NCI-H128 (cell line): ENCODE data around the gene MICAL2.

Experiments used
- DNase-seq: peaks from one replicate; lab custom pipeline; 2025; ENCODE audit not compliant: unreplicated experiment; lab: John Stamatoyannopoulos, UW

Gene MICAL2

DNA sequence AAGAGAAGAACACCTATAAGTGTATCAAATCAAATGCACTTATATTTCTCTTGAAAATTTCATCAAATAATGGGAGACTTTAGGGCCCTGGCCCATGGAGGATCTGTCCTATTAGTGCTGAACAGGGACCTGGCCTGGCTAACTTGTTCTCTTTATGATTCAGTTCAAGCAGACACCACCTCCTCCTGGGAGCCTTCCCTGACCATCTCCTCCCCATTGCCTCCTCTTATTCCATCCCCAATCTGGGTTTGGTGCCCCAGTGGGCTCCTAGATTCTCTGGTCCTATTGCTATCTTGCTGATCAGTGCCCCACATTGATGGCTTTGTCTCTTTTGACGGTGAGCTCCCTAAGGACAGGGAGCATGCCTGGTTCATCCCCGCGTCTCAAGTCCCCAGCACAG, 60.1 kb downstream of the MICAL2 start:
- DNase-seq = no peak

DNA sequence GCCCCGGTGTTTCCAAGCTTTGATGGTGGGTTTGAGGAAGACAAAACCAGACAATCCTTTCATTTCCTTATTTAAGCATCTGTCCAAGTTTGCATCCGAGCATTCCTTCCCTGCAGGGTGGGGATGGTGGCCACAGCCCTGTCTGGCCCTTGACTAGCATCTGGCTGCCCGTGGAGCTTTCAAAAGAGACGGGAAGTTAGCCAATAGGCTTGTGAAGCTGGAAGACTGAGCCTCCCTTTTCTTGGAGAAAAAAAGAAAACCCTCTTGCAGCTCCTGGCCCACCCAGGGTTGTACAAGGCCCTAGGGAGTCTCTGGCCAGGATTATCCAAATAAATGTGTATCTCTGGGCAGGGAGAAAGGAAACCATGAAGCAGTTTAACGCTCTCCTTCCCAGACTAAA, 60.6 kb downstream of the MICAL2 start:
- no peak for DNase-seq

DNA sequence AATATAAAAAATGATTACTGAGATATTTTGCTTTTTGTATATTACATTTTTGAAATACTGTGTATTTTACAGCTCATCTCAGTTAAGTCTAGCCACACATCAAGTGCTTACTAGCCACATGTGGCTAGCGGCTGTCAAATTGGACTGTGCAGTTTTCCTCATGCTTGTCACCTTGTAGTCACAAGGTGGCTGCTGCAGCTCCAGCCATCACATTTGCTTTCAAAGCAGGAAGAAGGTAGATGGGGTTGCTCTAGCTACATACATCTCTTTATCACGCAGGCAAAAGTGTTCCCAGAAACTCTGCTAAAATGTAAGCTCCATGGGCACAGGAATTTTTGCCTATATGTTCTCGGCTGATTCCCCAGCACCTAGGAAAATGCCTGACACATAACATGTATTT, 61.5 kb downstream of the MICAL2 start:
- no peak for DNase-seq

DNA sequence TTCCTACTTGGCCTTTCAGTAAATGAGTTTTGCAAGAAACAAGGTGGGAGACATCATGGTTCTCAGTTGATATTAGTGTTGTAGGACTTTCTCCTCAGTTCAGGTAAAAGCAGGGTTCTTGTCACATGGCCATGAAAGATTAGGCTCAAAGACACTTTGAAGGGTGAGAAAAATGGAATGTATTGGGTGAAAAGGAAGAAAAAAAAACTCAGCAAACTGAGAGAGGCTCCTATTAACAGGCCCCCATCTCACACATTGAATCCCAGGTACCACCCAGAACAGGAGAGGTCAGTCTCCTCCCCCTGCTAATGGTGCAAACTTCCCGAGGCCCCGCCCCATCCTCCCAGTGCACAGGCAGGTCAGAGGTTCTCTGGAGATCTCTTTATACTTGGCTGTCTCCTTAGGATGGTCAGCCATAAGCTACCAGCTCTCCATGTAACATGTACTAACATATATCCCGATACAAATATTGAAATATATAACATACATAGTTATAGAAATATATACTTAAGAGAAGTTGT, 62.2 kb downstream of the MICAL2 start:
- no peak for DNase-seq

DNA sequence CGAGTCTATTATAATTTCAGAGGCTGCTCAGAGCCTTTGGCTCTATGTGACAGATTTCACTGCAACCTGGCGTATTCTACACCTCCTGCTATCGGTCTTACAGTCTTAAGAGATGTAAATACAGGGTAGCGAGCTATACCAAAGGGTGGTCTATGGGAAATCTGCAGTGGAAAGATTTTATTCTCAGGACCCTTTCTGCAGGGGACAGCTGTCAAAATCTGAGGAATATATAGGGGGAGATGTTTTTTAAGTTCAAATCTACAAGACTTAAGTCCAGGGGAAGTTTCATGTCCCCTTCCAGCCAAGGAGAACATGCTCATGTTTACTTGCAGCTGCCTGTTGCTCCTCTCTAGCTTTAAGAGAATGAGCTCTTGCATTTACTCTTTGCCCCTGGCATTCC, 62.7 kb downstream of the MICAL2 start:
- no peak for DNase-seq

DNA sequence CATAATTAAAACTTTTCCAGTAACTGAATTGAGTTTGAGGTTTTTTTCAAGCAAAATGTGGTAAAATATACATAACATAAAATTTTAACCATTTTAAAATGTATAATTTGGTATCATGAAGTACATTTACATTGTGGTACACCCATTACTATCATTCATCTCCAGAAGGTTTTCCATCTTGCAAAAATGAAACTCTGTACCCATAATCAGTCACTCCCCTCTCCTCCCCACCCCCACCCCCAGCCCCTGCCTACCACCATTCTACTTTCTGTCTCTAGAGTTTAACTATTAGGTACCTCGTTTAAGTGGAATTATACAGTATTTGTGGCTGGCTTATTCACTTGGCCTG, 63.7 kb downstream of the MICAL2 start:
- DNase-seq = no peak

DNA sequence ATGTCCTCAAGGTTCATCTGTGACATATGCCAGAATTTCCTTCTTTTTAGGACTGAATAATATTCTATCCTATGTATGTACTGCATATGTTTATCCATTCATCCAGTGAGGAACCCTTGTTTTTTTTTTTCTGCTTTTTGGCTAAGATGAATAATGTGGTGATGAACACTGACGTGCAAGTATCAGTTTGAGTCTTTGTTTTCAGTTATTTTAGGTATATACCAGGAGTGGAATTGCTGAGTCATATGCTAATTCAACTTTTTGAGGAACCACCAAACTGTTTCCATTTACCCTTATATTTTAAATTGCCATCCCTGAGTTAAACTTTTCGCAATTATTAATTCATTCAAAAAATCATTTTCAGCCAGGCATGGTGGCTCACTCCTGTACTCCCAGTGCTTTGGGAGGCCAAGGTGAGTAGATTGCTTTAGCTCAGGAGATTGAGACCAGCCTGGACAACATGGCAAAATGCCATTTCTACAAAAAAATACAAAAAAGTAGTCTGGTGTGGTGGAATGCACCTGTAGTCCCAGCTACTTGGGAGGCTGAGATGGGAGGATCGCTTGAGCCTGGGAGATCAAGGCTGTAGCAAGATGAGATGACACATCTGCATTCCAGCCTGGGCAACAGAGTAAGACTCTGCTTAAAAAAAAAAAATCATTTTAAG, 64.2 kb downstream of the MICAL2 start:
- no peak for DNase-seq

DNA sequence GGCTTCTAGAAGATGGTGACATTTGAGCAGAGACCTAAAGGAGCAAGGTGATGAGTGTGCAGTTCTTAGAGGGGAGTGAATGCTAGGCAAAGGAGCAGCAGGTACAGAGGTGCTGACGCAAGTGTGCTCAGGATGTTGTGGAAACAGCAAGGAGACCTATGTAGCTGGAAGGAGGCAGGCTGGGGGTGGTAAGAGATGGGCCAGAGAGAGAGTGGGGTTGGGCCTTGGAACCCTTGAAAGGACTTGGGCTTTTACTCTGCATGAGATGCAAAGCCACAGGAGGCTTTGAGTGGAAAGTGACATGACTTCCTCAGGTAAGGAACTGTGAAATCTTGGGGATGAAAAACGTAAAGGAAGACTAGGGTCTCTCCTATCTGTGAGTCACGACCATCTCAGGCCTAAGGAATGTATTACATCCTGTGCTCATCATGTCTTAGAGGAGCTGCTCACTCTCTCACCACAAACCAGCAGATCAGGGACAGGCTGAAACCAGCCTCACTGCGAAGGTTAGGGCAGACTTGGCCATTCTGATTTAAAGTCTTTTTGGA, 65.4 kb downstream of the MICAL2 start:
- no peak for DNase-seq

DNA sequence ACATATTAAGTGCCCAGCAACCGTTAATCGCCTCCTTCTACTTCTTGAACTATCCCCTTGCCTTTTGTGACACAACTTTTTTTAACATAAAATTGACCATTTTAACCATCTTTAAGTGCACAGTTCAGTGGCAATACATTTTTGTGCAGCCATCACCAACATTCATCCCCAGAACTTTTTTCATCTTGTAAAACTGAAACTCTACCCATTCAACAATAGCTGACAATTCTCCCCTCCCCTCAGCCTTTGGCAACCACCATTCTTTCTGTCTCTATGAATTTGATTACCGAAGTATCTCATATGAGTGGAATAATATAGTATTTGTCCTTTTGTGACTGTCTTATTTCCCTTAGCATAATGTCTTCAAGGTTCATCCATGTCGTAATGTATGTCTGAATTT, 66.0 kb downstream of the MICAL2 start:
- no peak for DNase-seq

DNA sequence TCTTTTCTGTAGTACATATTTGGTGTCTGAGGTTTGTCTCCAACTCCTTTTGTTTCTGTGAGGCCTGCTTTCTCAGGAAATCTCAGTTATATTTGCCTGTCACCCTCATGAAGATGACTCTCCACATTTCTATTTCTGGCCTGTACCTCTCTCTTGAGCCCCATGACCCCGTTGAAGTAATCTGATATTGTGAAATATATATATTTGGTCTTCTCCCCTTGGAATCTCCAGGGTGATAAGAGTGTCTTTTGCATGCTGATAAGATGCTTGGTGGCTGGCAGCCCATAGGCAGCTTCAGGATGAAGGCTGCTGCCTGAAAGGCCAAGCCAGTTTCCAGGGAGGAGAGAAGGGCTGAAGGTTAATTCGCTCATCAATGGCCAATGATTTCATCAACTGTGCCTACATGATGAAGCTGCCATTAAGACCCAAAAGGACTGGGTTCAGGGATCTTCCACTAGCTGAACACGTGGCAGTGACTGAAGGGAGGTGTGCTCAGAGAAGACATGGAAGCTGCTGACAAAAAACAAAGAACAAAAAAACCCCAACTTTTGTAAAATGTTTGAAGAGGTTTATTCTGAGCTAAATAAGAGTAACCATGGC, 67.4 kb downstream of the MICAL2 start:
- DNase-seq = no peak

DNA sequence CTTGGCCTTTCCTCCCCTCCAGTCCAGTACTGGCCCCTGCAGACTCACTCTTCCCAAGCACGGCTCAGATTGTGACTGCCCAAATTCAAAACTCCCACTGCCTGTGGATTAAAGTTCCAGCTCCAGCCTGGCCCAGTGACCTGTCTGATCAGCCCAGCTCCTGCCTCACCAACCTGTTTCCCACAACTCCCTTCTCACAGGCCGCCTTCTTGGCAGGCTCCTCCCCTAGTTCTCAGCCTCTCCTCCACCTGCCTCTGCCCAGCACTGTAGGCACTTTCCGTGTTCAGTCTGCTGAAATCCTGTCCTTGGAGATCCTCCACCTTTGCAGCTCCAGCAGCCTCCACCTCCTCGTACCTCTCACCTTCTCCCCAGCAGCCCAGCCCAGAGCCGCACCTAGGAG, 68.6 kb downstream of the MICAL2 start:
- DNase-seq = no peak

DNA sequence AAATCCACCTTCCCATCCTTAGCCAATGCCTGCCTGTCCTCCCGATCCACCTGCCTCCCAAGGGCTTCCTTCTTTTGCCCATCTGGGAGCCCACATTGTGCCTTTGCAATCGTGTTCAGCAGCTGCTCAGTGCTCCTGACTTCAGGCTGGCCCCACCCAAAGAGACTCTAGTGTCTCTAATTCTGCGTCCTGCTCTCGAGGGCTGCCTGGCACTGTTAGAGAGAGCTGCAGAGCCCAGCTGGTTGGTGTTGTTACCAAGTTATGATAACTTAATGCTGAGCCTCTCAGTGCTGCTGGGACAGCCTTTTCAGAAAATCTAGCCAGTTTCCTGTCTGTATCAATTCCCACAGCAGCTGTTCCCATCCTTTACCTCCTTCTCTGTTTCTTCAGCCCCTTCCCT, 69.1 kb downstream of the MICAL2 start:
- no peak for DNase-seq

DNA sequence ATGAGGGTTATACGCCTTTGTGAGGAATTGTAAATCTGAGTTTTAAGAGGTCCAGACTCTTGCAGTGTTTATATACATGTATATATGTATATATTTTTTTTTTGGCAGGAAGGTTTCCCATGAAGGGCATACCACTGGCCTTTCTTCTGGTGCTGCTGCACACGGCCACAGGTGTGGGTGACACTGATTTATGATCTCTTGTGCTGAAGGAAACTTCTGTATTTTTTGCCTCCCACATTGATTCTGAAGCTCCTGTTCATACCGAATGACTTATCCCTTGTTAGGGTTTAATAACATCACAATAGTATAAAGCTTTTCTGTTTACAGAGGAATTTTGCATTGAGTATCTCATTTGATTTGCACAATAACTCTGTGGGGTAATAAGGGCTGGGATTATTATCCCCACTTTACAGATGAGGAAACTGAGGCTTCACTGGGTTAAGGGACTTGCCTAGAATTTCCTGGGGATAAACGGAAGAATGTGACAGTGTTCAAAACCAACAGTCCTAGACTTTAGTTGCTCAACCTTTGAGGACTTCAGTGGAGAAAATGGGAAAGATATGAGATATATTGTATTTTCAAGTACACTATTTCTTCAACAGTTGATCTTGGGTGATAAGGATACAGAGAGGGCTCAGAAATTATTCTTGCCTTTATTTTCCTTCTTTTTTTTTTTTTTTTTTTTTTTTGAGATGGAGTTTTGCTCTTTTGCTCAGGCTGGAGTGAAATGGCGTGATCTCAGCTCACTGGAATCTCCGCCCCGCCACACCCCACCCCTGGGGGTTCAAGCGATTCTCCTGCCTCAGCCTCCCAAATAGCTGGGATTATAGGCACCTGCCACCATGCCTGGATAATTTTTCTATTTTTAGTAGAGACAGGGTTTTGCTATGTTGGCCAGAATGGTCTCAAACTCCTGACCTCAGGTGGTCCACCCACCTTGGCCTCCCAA, 70.1 kb downstream of the MICAL2 start:
- no peak for DNase-seq

DNA sequence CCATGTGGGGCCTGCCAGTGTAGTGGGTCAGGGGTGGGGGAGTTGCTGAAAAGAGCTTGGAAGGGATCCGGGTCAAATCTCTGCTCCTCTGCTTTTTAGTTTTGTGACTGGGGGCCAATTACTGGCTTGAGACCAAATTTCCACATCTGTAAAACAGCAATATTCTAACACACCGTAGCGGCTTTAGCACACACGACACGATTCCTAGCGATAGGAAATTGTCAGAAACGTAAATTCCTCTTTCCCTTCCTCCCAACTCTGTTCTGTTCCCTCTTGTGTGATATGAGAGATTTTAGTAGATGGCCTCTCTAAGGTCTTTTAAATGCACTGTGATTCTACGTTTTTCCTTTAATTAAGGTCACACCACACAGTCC, 71.9 kb downstream of the MICAL2 start:
- no peak for DNase-seq

DNA sequence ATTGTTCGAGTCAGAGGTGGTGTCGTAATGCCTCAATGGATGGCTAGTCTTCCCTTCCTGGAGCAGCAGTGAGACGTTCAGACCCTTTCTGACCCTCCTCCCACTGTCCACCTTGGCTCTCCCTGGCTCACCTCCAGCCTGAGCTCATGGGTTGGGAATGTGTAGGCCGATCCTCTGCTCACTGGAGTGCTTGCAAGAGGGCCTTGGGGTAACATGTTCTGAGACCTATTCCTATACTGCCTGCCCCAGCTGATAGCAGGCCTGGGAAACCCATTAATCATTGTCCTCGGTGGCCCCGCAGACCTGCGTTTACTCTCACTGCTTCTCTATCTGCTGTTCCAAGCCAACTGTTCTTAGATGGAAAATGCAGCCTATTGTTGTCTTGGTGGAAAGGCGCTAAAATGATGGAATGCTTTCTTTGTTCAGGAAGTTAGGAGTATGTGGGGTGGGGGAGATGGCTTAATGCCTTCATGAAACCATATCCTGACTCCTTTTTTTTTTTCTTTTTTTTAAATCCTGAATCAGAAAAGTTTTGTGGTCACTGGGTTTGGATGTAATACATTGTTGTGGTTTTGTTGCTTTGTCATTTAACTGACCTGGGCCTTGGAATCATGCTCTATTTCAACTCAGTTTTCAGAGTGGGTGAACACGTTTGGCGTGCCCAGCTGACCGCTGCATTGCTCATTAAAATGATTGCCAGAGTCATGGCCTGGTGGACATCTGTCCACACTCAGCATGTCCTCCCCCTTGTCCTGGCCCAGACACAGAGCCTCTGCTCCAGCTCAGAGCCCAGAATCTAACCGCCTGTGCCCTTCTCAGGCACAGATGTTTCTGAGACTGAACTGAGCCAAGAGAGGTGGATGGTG, 72.5 kb downstream of the MICAL2 start:
- no peak for DNase-seq

DNA sequence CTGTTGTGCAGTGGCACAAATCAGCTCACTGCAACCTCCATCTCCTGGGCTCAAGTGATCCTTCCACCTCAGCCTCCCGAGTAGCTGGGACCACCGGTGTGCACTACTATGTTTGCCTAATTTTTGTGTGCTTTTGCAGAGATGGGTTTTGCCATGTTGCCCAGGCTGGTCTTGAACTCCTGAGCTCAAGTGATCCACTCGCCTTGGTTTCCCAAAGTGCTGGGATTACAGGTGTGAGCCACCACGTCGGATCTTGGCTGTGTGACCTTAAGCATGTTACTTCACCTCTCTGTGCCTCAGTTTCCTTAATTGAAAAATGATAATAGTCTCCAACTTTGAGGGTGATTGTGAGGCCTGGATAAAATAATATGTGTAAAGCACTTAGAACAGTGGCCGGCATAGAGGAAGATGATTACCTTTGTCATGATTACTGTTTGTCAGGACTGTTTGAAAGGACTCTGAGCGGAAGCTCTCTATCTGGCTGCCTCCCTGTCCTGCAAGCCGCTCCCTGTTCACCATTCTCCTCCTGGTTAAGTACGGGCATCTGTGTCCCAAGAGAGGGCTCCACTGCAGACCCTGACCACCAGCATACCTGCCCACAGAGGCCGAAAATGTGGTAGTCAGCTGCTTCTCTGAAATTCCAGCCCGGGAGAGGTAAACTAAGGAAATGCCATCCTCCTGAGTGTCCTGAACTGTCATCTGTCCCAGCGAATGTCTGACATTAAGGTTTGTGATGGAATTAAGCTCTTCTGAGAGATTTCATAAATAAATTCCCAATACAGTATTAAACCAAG, 73.6 kb downstream of the MICAL2 start:
- DNase-seq = no peak

DNA sequence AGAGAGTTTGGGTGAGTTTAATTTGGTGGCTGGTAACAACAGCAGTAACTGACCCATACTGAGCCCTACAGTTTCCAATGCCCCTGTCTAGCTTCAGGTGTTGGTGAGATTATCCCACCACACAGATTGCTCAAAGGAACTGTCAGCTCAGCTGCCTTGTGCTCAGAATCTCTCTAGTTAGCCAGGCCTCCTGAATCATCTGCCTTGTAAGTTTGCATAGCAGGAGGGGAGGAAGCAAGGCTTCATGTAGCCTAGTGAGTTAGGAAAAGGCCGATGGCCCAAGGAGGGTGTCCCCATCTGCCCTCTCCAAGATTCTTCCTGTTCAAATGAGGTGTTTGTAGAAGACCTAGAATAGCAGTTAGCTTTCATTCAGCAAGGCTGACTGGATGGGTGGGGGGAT, 74.3 kb downstream of the MICAL2 start:
- DNase-seq = no peak

DNA sequence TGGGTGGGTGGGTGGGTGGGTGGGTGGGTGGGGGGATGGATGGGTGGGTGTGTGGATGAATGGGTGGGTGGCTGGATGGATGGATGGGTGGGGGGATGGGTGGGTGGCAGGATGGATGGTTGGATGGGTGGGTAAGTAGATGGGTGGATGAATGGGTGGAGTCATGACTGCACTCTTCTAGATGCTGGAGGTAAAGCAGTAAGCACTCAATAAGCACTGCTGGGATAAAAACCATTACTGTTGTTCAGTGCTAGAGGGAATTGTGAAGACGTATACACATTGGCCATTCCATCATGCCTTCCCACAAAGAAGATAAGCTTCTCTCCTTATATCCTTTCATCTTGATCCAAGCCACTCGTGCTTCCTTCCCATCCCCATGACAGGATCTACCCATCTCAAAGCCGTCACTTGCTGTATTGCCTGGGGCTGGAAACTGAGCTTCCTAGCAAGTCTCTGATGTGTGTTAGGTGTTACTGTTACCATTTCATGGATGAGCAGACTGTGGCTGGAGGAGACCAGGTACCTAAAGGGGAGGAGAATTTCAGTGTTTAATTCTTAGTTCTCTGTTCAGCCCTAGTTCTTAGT, 74.8 kb downstream of the MICAL2 start:
- DNase-seq = no peak

DNA sequence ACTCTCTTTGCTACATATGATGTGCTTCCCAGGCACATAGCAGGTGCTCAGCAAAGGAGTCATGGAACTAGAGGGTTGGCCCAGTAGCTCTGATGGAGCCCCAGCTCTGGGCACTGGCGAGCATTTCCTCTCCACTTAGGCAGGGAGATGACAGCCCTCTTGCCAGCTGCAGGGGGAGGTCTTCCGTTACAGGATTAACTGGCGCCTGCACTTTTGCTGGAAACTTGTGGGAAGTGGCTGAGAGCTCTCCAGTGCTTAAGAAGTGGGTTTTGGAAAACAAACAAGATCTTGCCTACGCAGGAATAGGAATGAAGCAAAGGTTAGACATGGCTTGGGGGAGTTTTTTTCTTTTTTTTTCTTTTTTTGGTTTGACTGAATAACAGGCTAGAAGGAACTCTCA, 75.5 kb downstream of the MICAL2 start:
- no peak for DNase-seq

DNA sequence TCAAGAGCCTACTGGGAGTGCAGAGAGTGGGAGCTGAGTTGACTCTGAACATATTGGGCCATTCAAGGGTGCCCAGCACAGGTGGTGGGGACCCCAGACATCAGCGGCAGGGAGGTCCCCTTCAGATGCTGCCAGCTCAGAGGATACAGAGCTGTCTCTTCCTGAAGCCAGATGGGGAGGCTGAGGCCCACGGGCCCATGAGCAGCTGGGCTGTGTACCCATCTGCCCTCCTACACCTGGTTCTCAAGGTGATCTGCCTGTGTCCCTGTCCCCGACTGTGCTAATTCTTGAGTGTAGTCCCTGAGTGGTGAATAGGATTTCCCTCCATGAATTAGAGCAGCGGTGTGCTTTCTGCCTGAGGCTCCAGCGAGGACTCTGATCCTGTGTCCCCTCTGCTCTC, 76.3 kb downstream of the MICAL2 start:
- no peak for DNase-seq
